GM21423 (cell line): ENCODE data around the gene CDYL.

Experiments used
- ATAC-seq: cut with Tn5 transposase; IDR thresholded peaks from one replicate; pipeline ENCODE4 v1.9.1; 2021; ENCODE audit warnings: mild to moderate bottlenecking, moderate library complexity; ENCODE audit not compliant: unreplicated experiment

CDYL gene

GRCh38 chr6:4929097-4929718 is 153.0 kb downstream of the CDYL start:
- ATAC-seq: no peak

- no peak for ATAC-seq
These were observed 154.0 kb downstream of the CDYL start for GRCh38 chr6:4930025-4930691.

GRCh38 chr6:4931530-4932227 is 155.5 kb downstream of the CDYL start:
- no peak for ATAC-seq

GRCh38 chr6:4932228-4932903 is 156.2 kb downstream of the CDYL start:
- no peak for ATAC-seq

- peak; percentile 45 for ATAC-seq
These were observed 159.3 kb downstream of the CDYL start for GRCh38 chr6:4935486-4935885.

GRCh38 chr6:4935975-4936680 is 159.9 kb downstream of the CDYL start:
- ATAC-seq: no peak

GRCh38 chr6:4936681-4937041 is 160.5 kb downstream of the CDYL start:
- ATAC-seq: no peak

GRCh38 chr6:4937414-4937813 is 161.2 kb downstream of the CDYL start:
- no peak for ATAC-seq

- ATAC-seq: no peak
These were observed 163.0 kb downstream of the CDYL start for GRCh38 chr6:4939241-4939640.

- no peak for ATAC-seq
These were observed 164.2 kb downstream of the CDYL start for GRCh38 chr6:4940416-4940815.

- ATAC-seq: peak; percentile 69
These were observed 165.8 kb downstream of the CDYL start for GRCh38 chr6:4941782-4942672.

- ATAC-seq: no peak
These were observed 166.4 kb downstream of the CDYL start for GRCh38 chr6:4942673-4943009.

- ATAC-seq: no peak
These were observed 167.5 kb downstream of the CDYL start for GRCh38 chr6:4943716-4944115.

- no peak for ATAC-seq
These were observed 168.1 kb downstream of the CDYL start for GRCh38 chr6:4944325-4944724.

- no peak for ATAC-seq
These were observed 170.3 kb downstream of the CDYL start for GRCh38 chr6:4946521-4946920.

GRCh38 chr6:4947716-4948115 is 171.5 kb downstream of the CDYL start:
- no peak for ATAC-seq

GRCh38 chr6:4948781-4949450 is 172.7 kb downstream of the CDYL start:
- ATAC-seq: no peak

- ATAC-seq: no peak
These were observed 173.9 kb downstream of the CDYL start for GRCh38 chr6:4950076-4950475.

GRCh38 chr6:4950836-4951533 is 174.8 kb downstream of the CDYL start:
- ATAC-seq: no peak
